Right ventricle myocardium inferior (tissue), 1 donor: Measurements from ENCODE around the gene PELI2. TPM values are rescaled to one million over a fixed set of nuclear protein-coding genes. Genes with fewer than 3 reads are reported as not detected.

ENCODE experiments used
- ATAC-seq: fragments of 200-7000 bp; cut with Tn5 transposase; one replicate; pipeline ENCODE4 v1.9.1; 2020; ENCODE audit warnings: mild to moderate bottlenecking, moderate library complexity
- DNase-seq: peaks from one replicate; pipeline ENCODE4 v3.0.0; 2021; ENCODE audit errors: missing footprints
- intact Hi-C: fragments of 100-400 bp; cut with DNase I; formaldehyde crosslinking; loops from one replicate; pipeline ENCODE4 v1.11.0; 2022
- total RNA-seq: library from RNA; stranded (reverse); fragmentation: NEBNext Ultra II Directional; extraction: Animal tissue kit (Norgen Biotek cat#: 25700); gene quantifications from one replicate; pipeline ENCODE4 v1.2.1, GENCODE V29; 2021
- donor health status: DM: no; HTN: yes; CAD: no; lungs with severe emphysema.

PELI2 gene
- total RNA-seq, 1 donor from 2014 or later: 3.2 TPM

GRCh38 chr14:56304456-56304855 is 186.2 kb downstream of the PELI2 start:
- ATAC-seq: no peak
- DNase-seq: no peak

GRCh38 chr14:56309198-56309597 is 191.0 kb downstream of the PELI2 start:
- intact Hi-C loops: no loop called here
- ATAC-seq (no peak), DNase-seq (no peak)

More at GRCh38 chr14:56304456-56304855, 186.2 kb downstream of the PELI2 start:
- intact Hi-C loops: no loop called here

GRCh38 chr14:56310643-56311042 is 192.4 kb downstream of the PELI2 start:
- no peak for DNase-seq
- intact Hi-C loops: no loop called here
- no peak for ATAC-seq

GRCh38 chr14:56313789-56314188 is 195.6 kb downstream of the PELI2 start:
- no peak for ATAC-seq
- intact Hi-C loops: loop anchor here (2.0 kb wide), 1 partner anchor 25 kb away; no protein-coding TSS in a partner anchor
- no peak for DNase-seq

- no peak for ATAC-seq
- intact Hi-C loops: no loop called here
Measured at GRCh38 chr14:56318393-56319115, 200.3 kb downstream of the PELI2 start.

GRCh38 chr14:56321861-56322260 is 203.7 kb downstream of the PELI2 start:
- DNase-seq: no peak
- ATAC-seq: no peak
- intact Hi-C loops: no loop called here

More at GRCh38 chr14:56318393-56319115, 200.3 kb downstream of the PELI2 start:
- DNase-seq: no peak

GRCh38 chr14:56322531-56322930 is 204.3 kb downstream of the PELI2 start:
- ATAC-seq (no peak), DNase-seq (no peak)
- intact Hi-C loops: no loop called here

GRCh38 chr14:56324454-56324853 is 206.2 kb downstream of the PELI2 start:
- ATAC-seq (no peak), DNase-seq (no peak)
- intact Hi-C loops: no loop called here

- intact Hi-C loops: no loop called here
- DNase-seq: no peak
- ATAC-seq: no peak
Measured at GRCh38 chr14:56324856-56325699, 206.9 kb downstream of the PELI2 start.

- intact Hi-C loops: no loop called here
- DNase-seq (no peak), ATAC-seq (no peak)
Measured at GRCh38 chr14:56328021-56328420, 209.8 kb downstream of the PELI2 start.

GRCh38 chr14:56331592-56332216 is 213.5 kb downstream of the PELI2 start:
- no peak for DNase-seq
- intact Hi-C loops: no loop called here
- no peak for ATAC-seq

- no peak for DNase-seq
- intact Hi-C loops: no loop called here
- peak; percentile 59 for ATAC-seq
Measured at GRCh38 chr14:56333359-56334292, 215.4 kb downstream of the PELI2 start.

- intact Hi-C loops: no loop called here
- DNase-seq (no peak), ATAC-seq (no peak)
Measured at GRCh38 chr14:56334458-56334857, 216.2 kb downstream of the PELI2 start.

- intact Hi-C loops: loop anchor here (2.0 kb wide), 1 partner anchor 24 kb away; no protein-coding TSS in a partner anchor
- DNase-seq (no peak), ATAC-seq (no peak)
Measured at GRCh38 chr14:56338674-56339073, 220.5 kb downstream of the PELI2 start.

GRCh38 chr14:56339855-56340701 is 221.9 kb downstream of the PELI2 start:
- ATAC-seq (peak; percentile 95), DNase-seq (peak; percentile 88)
- intact Hi-C loops: loop anchor here (2.0 to 10.0 kb wide), 4 partner anchors 25 to 633 kb away; partner anchors contain the start of gene PELI2

GRCh38 chr14:56340932-56341331 is 222.7 kb downstream of the PELI2 start:
- no peak for DNase-seq
- ATAC-seq: no peak
- intact Hi-C loops: loop anchor here (5.0 to 10.0 kb wide), 3 partner anchors 224 to 634 kb away; partner anchors contain the start of gene PELI2

- no peak for DNase-seq
- ATAC-seq: no peak
- intact Hi-C loops: loop anchor here (5.0 to 10.0 kb wide), 3 partner anchors 225 to 635 kb away; partner anchors contain the start of gene PELI2
Measured at GRCh38 chr14:56341766-56342493, 223.7 kb downstream of the PELI2 start.
